ENCODE data around the gene VKORC1.
"Not testable (repeated sequence)": the region's sequence is repeated elsewhere in the genome, so short reads cannot be mapped to it uniquely, and the experiment has no call there.

VKORC1 gene

DNA sequence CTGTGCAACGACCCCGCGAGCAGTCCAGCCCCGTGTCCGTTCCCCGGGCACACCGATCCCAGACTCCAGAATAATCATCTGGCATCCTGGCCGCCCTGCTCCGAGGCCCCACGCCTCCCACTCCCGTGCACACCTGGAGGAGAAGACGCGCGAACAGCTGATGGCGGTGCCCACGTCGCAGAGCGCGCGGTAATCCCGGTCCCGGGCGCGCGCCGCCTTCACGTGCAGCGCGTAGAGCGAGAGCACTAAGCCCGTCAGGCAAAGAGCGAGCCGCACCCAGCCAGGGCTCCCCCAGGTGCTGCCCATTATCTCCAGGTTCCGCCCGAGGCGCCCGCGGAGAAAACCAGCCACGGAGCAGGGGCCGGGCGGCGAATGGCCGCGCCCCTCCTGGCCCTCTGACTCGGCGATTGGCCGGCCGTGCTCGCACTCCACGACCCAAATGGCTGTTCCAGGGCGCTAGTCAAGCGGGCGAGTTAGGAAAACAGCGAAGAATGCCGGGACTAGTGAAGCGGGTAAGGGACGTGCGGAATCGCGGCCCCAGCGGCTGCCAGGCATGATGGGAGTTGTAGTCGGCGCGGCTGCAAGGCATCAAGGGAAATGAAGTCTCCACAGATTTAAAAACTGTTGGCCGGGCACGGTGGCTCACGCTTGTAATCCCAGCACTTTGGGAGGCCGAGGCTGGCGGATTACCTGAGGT, at the start of gene VKORC1:
TSS of gene VKORC1 (minus strand) at position 374 of the 697 bp plus-strand sequence. CDS start at position 306, 68 bp downstream.
- DNase-seq (ENCODE audit: low read depth) = peak; percentile 83

DNA sequence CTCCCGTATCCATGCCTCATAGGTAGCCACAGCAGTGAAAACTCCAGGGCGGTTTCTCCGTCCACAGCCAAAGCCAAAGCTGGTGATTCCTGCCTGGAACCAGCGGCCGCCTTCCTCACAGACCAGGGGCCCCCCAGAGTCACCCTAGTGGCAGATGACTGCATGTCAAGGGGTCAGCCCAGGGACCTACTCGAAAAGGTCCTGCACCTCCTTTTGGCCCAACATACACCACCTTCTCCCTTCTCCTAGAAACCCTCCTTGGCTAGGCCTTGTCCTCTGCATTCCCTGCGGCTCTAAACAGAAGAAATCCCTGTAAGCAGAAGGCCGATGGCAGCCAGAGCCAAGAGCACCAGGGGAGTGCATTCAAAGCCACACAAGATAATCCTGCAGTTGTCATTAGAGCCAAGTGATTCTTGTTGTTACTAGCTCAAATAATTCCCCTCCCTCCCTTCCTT, 49.1 kb upstream of the VKORC1 start:
- DNase-seq (ENCODE audit: low read depth) = no peak

DNA sequence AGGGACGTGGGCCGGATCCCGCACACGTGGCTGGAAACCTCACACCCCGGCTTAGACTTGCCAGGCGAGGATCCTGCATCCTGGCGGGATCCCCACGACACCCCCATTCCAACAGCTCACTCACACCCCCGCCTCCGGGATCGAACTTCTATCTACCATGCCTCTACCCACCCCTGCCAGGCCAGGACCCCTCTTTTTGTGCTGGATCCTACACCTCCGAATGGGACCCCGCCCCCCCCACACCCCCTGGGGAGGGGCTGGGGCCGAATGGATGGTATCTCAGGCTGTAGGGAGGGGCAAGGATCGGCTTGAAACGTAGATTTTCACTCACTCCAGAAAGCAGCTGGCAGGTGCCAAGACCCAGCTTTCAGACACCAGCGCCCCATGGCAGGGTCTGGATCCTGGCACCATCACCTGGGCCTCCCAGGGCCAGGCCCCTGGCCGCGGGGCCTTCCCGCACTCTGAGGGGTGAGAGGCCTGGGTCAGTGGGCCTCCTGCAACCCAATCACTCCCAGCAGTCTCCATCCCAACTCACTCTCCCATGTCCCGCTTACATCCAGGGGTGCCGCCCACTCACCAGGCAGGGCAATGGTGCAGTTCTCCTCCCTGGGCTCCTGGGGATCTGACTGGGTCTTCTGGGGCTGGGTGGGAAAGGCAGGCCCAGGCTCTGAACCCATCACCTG, 48.6 kb upstream of the VKORC1 start:
- no peak for DNase-seq (ENCODE audit: low read depth)

DNA sequence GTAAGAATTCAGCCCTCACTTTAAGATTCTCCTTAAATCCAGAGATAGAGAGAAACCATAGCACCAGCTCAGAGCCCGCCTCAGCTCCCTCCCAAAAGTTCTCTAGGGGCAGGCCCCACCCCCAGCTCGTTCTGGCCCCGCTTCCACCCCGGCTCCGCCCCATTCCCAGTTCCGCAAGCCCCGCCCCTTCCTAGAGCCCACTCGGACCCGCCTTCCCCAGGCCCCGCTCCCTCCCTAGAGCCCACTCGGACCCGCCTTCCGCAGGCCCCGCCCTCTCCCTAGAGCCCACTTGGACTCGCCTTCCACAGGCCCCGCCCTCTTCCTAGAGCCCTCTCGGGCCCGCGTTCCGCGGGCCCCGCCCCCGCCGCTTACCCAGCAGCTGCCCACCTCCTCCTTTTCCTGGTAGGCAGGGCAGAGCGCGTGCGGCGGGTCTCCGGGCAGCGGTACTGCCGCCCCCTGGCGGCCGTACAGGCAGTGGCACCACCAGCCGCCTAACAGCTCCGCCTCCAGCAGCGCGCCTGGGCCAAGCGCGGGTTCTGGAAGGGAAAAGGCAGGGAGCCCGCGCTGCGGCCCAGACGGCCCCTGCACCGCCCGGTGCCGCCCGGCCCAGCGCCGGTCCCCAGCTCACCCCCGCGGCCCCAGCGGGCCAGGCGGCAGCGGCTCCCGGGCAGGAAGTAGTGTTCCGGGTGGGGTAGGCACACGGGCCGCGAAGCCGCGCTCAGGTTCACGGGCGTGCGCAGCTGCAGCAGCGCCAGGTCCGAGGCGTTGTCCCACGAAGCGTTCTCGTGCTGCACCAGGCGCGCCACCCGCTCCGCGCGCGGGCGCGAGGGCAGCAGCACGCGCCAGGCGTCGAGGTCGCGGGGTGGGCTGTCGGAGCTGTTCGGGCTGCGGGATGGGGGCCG, 47.8 kb upstream of the VKORC1 start:
- DNase-seq (ENCODE audit: low read depth) = peak; percentile 95

DNA sequence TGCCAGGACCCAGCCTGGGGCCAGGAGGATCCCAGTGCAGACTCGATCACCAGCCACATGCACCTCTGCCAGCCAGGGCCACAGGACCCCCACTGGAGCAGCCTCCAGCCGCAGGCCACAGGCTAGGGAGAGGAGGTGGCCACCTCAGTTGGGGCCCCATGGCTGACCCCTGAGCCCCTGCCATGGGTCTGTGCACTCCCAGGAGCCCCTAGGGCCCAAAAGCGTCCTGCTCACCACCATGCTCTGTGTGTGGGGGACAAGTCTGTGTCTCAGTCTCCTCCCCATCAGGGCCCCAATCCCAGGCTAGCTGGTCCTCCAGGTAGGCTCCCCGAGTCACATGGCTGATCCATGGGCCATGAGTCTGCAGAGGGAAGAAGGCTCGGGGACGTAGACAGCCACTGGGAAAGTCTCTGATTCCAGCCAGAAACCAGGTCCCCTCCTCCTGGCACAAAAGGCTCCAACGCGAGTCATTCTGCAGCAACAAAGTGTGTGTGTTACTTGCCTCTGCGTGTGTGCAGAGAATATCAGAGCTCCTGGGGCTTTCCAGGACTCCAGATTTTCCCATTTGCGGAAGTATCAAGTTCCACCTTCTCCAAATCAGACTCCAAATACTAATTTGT, 47.0 kb upstream of the VKORC1 start:
- no peak for DNase-seq (ENCODE audit: low read depth)

DNA sequence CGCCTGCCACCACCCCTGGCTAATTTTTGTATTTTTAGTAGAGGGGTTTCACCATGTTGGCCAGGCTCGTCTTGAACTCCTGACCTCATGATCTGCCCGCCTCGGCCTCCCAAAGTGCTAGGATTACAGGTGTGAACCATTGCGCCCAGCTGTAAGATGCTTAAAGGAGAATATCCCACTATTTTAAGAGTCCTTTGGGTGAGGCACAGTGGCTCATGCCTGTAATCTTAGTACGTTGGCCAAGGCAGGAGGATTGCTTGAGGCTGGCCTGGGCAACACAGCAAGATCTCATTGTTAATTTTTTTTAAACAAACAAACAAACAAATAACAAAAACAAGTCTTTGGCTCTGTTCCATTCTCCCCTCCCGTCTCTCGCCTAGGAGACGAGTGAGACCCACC, 46.5 kb upstream of the VKORC1 start:
- not testable (repeated sequence) for DNase-seq (ENCODE audit: low read depth)

DNA sequence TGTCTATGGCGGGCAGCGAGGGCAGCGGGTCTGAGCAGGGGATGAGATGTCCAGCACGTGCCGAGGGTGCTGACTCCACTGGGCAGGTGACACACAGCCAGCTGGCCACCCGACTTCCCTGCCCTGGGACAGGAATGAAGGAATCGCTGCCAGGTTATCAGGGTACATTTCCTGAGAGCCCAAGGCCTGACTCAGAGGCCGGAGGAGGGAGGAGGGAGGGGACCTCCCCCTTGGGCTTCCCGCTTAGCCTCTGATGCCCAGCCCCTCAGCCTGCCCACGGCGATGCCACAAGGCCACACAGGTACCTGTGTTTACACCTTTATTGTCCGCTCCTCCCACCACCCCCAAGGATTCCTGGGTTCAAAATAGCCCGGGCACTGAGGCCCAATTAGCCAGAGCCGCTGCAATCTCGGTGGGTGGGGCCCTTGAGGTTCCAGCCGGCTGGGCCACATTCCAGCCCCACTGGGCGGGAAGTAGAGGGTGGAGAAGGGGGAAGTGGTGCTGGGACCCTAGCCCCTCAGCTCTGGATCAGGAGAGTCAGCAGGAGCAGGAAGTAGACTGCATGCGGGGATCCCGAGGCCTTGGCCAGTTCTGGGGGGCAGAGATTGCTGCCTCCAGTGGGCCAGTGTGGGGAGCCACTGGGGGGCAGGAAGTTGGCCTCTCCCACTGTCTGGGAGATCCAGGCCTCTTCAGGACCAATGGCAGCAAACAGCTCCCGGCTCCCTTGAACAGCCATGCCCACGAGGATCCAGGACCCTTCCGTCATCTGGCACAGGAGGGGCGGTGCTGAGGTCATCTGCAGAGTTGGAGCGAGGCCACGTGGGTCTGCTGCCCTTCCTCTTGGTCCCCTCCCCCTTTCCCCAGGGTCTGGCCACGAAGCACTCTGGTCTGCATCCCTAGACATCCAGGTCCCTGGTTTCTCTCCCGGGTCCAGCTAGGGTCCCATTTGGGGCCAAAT, 44.3 kb upstream of the VKORC1 start:
- no peak for DNase-seq (ENCODE audit: low read depth)

DNA sequence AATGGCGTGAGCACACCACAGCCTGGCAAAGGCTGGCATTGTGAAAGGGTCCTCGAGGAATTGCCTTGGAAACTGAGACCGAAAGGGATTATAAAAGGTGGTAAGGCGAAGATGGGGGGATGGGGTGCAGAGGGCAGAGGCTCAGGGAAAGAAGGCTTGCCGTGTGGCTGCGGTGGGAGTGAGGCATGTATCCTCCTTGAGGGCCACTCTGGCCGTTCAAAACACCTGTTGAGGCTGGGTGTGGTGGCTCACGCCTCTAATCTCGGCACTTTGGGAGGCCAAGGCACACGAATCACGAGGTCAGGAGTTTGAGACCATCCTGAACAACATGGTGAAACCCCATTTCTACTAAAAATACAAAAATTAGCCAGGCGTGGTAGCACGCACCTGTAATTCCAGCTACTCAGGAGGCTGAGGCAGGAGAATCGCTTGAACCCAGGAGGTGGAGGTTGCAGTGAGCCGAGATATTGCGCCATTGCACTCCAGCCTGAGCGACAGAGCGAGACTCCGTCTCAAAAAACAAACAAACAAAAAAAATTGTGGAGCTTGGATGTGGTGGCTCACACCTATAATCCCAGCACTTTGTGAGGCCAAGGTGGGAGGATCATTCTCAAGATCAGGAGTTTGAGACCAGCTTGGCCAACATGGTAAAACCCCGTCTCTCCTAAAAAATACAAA, 42.4 kb upstream of the VKORC1 start:
- DNase-seq (ENCODE audit: low read depth) = not testable (repeated sequence)

DNA sequence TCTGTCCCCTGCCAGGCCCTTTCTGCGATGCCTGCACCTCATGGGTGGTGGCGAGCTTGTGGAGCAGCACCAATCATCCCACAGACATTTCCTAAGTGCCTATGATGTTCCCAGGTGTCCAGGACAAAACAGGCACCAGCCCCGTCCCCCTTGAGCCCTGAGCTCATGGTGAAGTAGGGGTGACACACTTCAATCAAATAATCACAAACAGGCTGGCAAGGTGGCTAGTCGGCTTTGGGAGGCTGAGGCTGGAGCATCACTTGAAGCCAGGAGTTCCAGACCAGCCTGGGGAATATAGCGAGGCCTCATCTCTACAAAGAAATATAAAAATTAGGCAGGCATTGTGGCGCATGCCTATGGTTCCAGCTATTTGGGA, 41.7 kb upstream of the VKORC1 start:
- DNase-seq (ENCODE audit: low read depth) = no peak

DNA sequence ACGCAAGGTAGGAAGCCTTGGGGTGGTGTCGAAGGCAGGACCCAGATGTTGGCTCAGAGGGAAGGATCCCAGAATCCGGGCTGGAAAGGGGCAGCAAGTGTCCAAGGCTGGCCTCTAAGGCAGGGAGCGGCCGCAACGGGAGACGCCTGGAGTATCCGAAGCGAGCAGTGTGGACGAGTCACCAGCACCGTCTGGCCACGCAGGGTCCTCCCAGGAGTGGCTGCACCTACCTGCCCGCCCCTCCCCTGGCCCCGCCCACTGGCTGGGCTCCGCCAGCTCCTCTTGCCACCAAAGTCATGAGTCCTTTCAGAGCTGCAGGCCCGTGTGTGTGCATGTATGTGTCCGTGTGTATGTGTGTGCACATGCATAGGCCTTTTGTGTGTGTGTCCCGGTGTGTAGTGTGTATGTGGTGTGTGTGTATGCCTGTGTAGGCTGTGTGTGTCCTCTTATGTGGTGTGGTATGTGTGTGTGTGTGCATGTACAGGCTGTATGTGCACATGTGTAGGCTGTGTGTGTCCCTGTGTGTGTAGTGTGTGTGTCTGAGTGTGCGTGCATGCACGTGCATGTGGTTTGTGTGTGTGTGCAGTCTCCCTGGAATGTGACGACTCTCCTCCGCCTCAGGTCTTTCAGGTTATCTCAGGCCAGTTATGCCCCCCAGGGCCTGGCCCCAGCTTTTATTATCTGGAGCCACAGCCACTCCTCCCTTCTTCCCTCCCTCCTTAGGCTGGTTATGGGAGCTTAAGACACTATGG, 41.1 kb upstream of the VKORC1 start, which contains the start of gene PRSS8:
TSS of gene PRSS8 (minus strand) at position 193 of the 752 bp plus-strand sequence. CDS start 229 bp downstream, outside the sequence.
- DNase-seq (ENCODE audit: low read depth) = no peak

DNA sequence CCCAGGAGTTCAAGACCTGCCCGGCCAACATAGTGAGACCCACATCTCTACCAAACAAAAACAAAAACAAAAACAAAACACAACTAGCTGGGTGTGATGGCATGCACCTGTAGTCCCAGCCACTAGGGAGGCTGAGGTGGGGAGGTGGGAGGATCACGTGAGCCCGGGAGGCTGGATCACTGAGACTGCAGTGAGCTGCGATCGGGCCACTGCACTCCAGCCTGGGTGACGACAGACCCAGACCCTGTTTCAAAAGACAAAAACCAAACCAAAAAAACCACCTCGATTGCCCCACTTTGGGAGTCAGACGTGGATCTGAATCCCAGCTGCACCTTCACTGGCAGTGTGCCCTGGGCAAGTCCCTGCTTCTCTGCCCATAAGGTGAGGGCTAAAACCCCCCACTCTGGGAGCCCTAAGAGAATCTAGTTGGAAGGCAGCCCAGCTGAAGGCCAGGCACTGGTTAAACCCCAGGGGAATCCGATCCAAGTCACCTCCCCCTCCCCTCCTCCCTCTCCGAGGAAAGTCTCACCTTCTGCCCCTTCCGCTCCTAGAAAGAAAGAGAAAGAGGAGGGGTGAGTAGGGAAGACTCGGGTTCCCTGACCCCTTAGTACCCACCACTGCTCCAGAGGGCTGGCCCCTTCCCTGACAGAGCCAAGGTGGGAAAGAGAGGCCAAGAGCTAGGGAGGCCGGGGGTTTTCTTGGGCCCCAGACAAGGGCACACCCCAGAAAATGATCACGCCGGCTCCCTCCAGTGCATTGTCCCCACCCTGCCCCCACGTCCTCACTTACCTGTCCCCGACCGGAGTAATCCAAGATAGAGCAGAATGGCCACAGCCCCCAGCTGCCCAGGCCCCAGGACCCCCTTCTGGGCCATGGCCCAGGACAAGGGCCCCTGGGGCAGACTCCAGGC, 40.3 kb upstream of the VKORC1 start:
- DNase-seq (ENCODE audit: low read depth) = no peak

DNA sequence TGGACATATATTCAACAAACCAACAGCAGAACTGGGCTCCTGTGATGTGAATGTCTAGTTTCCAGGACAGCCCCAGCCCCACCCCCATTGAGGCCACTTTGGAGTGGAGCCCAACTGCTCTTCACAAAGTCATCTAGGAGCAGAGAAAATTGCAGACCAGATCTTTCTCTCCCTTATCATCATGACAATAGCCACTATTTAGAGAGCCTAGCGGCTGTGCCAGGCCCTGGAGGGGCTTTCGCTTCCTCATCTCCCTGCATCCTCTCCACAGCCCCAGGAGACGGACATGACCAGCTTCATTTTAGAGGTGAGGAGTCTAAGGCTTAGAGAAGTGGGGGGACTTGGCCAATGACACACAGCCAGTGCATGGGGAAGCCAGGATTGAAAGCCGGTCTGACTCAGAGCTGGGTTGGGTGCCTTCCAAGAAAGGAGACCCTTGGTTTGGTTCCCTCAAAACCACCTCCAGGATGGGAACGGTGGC, 39.5 kb upstream of the VKORC1 start:
- no peak for DNase-seq (ENCODE audit: low read depth)

DNA sequence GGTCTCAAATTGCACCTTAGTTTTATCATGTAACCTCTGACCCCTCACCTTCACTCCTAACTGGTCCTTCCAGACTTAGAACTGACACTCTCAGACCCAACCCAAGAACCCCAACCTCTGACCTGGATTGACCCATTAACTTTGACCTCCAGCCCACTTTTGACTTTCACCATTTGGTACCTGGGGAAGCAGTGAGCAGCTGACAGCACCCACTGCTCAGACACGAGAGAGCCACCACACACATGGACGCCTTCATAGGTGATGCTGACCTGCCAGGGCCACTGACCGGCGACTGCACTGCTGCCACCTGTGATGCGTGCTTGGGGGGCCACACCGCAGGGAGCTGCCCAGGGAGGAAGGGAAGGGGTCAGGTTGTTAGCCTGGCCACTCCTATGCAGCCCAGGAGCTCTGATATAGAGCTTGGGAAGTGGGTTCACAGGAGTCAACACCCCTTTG, 38.5 kb upstream of the VKORC1 start:
- DNase-seq (ENCODE audit: low read depth) = no peak

DNA sequence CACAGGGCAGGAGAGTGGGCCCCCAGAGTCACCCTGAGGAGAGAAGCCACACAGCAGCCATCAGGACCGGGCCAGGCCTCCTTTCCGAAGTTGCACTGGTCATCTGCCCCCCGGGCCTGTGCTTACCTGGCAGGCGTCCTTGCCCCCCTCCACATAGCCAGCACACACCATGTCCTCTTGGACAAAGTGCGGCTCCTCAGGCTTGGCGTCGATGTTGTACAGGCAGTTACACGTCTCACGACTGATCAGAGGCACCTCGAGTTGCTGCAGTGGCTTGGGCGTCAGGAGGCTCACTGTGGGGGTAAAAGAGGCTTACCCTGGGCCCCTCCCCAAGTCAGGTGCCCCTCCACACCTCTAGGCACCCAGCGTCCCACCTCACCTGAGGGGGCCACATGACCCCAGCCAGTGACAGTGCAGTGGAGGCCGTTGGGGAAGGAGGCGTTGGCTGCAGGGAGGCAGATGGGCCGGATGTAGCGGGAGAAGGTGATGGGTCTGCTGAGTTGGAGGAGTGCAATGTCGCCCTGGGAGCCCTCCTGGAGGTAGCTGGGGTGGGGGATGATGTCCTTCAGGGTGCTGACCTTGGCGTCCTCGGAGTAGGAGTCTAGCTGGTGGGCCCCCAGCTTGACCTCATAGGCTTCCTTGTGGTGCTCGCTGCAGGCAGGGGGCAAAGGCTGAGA, 37.8 kb upstream of the VKORC1 start:
- DNase-seq (ENCODE audit: low read depth) = no peak

DNA sequence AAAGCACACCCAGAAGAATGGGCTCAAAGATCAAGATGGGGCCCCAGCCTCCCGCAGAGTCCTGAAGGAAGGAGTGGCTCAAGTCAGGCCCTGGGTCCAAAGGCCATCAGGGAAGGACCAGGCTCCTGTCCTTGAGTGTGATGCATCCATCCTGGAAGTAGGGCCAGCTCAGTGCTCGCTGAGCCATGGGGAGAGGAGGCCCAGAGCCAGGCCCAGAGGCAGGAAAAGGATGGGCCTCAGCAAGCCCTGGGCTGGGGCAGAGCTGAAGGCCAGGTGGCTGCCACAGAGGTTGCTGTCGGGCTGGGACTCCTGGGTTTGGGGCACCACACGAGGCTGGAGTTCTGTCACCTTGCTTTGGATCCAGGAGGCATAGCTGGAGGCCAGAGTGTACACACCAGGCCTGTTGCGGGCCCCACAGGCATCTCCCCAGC, 37.3 kb upstream of the VKORC1 start:
- DNase-seq (ENCODE audit: low read depth) = no peak

DNA sequence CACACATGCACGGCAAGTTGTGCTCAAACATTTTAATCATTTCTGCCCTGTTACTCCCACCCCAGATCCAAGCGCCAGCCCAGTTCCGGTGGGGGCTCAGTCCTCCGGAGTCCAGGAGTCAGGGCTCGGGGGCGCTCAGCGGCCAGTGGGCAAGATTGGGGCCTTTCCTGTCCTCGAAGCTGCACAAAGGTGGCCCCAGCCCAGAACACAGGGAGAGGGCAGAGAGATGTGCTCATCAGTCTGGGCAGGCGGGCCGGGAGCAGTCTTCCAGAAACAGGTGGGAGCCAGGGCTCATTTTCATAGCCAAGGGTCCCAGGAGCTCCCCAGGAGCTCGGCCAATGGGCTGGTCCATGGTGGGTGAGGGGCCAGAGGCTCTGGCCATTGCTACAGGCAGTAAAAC, 36.8 kb upstream of the VKORC1 start:
- DNase-seq (ENCODE audit: low read depth) = no peak

DNA sequence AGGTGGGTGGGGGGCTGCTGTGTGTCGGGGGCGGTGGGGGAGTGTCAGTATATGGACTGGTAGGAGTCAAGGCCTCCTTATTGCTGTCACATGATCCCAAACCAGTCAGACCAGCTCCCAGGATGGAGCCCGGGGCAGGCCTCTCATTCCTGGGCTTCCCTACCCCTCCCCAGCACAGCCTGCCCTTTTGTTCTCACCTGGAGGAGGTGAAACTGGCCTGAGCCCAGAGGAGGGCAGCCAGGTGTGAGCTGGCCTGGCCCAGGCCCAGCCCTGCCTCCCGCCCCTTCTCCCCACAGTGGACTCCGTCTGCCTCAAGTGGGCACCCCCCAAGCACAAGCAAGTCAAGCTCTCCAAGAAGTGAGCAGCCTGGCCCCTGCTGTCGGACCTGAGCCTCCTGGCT, 36.3 kb upstream of the VKORC1 start:
- DNase-seq (ENCODE audit: low read depth) = no peak
